Upper lobe of right lung (tissue), 1 donor: Measurements from ENCODE around the gene PIP5K1B. TPM values are rescaled to one million over a fixed set of nuclear protein-coding genes. Genes with fewer than 3 reads are reported as not detected.

Experiments used
- ATAC-seq: fragments of 200-7000 bp; cut with Tn5 transposase; one replicate; pipeline ENCODE4 v1.9.1; 2020; ENCODE audit warnings: mild to moderate bottlenecking, moderate library complexity
- DNase-seq: peaks from one replicate; pipeline ENCODE4 v3.0.0-alpha.2; 2020
- H3K27ac ChIP-seq: fragments of 200-600 bp; one replicate; pipeline ENCODE4 v1.8.0; 2022
- H3K27me3 ChIP-seq: fragments of 200-600 bp; one replicate; pipeline ENCODE4 v1.8.0; 2022; ENCODE audit warnings: mild to moderate bottlenecking
- H3K36me3 ChIP-seq: fragments of 200-600 bp; one replicate; pipeline ENCODE4 v1.8.0; 2022
- H3K4me1 ChIP-seq: fragments of 200-600 bp; one replicate; pipeline ENCODE4 v1.8.0; 2022
- H3K4me3 ChIP-seq: fragments of 200-600 bp; one replicate; pipeline ENCODE4 v1.8.0; 2022; ENCODE audit warnings: mild to moderate bottlenecking
- H3K9me3 ChIP-seq: fragments of 200-600 bp; one replicate; pipeline ENCODE4 v1.8.0; 2022
- intact Hi-C: fragments of 100-400 bp; cut with DNase I; formaldehyde crosslinking; loops from one replicate; pipeline ENCODE4 v1.11.0; 2022
- total RNA-seq: library from RNA; stranded (reverse); fragmentation: NEBNext Ultra II Directional; extraction: Animal tissue kit (Norgen Biotek cat#: 25700); gene quantifications from one replicate; pipeline ENCODE4 v1.2.1, GENCODE V29; 2021
- TF ChIP-seq, protein P1 (sequence below): fragments of 200-600 bp; IDR thresholded peaks from one replicate; pipeline ENCODE4 v1.8.0; 2022; ENCODE audit warnings: antibody characterized with exemption
- donor health status: DM: no; HTN: yes; CAD: no; lungs with severe emphysema.

Gene PIP5K1B
- total RNA-seq, 1 donor from 2014 or later, result 36.5 TPM

DNA sequence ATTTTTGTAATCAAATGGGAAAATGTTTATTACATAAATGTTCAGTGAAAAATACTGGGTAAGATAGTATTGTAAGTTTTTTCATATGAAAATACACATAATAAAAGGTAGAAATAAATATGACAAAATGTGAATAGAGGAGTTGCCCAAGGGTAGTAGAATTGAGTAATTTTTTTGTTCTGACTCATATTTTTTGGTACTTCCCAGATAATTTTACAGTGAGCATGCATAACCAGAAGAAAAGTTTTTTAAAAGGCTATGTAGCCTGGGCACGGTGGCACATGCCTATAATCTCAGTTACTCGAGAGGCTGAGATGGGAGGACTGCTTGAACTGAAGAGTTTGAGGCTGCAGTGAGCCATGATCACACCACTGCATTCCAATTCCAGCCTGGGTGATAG, 116.9 kb downstream of the PIP5K1B start:
- DNase-seq, result no peak
- Histone ChIP-seq H3K4me1 (peaks cover 3% of the 10 kb centered on the region), H3K27me3 (no peaks in the 10 kb centered on the region), H3K9me3 (no peaks in the 10 kb centered on the region), H3K36me3 (no peaks in the 10 kb centered on the region), H3K4me3 (no peak overlapping the region), H3K27ac (no peak overlapping the region)
- ATAC-seq, result no peak
- intact Hi-C loops, result no loop called here
- TF ChIP-seq, protein P1, sequence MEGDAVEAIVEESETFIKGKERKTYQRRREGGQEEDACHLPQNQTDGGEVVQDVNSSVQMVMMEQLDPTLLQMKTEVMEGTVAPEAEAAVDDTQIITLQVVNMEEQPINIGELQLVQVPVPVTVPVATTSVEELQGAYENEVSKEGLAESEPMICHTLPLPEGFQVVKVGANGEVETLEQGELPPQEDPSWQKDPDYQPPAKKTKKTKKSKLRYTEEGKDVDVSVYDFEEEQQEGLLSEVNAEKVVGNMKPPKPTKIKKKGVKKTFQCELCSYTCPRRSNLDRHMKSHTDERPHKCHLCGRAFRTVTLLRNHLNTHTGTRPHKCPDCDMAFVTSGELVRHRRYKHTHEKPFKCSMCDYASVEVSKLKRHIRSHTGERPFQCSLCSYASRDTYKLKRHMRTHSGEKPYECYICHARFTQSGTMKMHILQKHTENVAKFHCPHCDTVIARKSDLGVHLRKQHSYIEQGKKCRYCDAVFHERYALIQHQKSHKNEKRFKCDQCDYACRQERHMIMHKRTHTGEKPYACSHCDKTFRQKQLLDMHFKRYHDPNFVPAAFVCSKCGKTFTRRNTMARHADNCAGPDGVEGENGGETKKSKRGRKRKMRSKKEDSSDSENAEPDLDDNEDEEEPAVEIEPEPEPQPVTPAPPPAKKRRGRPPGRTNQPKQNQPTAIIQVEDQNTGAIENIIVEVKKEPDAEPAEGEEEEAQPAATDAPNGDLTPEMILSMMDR, result no peak

DNA sequence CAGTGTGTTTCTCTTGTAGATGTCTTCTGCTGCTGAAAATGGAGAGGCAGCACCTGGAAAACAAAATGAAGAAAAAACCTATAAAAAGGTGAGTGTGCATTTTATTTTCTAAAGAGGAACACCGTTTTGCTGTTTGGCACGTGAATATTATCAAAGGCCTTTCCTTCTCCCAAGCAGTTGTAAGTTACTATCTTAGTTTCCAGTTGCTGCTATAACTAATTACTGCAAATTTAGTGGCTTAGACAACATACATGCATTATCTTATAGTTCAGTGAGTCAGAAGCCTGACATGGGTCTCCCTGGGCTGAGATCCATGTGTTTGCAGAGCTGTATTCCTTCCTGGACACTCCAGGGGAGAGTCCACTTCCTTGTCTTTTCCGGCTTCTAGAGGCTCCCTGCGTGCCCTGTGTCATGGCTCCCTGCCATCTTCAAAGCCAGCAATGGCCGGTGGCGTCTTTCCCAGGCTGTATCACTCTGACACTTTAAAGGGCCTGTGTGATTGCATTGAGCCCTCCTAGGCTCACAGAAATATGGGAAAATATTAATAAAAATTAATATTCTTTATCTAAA, 117.6 kb downstream of the PIP5K1B start:
- ATAC-seq (peak; percentile 59), DNase-seq (no peak)
- no peak overlapping the region for H3K4me3 ChIP-seq
- no peaks in the 10 kb centered on the region for H3K9me3 ChIP-seq
- H3K27ac ChIP-seq, result no peak overlapping the region
- H3K36me3 ChIP-seq, result no peaks in the 10 kb centered on the region
- intact Hi-C loops, result no loop called here
- peaks cover 3% of the 10 kb centered on the region for H3K4me1 ChIP-seq
- no peaks in the 10 kb centered on the region for H3K27me3 ChIP-seq
- TF ChIP-seq, protein P1, result no peak

DNA sequence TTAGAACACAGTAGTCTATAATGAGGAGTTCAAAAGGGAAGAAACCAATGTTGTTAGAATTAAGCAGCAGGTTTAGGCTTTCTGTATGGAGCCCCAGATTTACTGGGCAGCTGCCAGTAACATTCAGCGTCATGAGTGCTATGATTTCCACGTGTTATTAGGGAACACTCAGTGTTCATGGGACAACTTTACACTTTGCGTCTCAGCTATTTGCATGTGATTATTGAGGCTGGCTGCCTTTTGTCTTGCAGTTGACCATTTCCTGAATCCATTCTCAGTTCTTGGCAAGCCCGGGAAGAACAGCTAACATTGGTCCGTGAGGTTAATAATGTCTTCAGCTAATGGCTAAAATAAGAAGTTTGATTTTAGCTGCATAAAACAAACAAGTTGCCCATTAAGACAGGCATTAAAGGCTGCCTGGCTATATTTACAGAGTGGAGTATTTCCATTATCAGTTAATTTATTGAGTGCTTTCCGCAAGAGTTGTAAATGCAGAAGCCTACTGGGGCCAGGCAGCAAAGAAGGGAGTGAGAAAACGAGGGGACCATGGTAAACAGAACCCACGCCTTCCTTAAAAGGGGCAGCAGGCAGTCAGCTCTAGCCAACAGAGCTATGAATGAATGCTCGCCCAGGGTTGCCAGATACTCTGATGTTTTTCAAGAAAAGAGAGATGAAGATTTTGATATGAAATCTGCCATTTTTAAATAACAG, 120.9 kb downstream of the PIP5K1B start:
- intact Hi-C loops, result no loop called here
- no peak for ATAC-seq
- TF ChIP-seq, protein P1, result no peak
- peaks cover 3% of the 10 kb centered on the region for H3K4me1 ChIP-seq
- H3K36me3 ChIP-seq, result no peaks in the 10 kb centered on the region
- no peak overlapping the region for H3K27ac ChIP-seq
- H3K4me3 ChIP-seq, result no peak overlapping the region
- no peak for DNase-seq
- H3K27me3 ChIP-seq, result no peaks in the 10 kb centered on the region
- no peaks in the 10 kb centered on the region for H3K9me3 ChIP-seq

DNA sequence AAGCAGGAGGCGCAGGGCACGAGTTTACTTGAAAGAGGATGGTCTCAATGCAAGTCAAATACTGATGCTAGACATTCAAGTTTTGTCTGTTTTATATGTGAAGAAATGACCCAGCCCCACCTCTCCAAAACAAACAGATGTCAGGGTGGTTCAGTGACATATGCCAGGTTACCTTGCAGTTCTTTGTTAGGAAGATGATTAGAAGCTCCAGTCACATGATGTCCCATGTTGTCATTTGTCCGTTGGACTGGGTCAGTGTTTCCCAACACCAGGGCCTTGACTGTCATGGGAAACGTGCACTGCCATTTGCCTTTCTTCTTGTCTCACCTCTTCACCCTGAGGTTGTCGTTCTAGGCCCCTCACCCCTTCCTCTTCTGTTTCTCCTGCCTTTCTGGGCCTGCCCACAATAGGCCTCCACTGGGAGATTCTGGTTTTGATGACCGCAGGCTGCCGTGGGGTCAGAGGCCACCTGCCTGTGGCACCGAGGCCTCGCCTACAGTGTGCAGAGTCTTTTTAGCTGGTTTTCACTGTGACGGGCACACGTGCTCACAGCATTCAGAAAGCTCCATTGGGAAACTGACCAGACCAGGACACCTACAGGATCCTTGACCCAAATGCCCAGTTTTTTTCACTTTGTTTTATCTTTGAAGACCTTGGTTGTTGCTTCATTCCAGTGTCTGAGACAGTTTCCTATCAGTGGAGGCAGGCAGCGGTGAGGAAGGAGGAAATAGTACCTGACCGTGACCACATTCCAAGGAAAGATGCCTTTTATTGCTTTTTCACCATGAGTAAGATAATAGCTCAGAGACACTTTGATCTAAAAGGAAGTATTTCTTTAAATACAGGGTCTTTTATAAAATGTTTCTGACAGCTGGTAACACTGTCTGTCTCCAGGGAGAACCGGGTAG, 123.1 kb downstream of the PIP5K1B start:
- Histone ChIP-seq H3K27me3 (no peaks in the 10 kb centered on the region), H3K27ac (no peak overlapping the region), H3K36me3 (no peaks in the 10 kb centered on the region), H3K4me1 (peaks cover under 1% of the 10 kb centered on the region), H3K9me3 (no peaks in the 10 kb centered on the region), H3K4me3 (no peak overlapping the region)
- TF ChIP-seq, protein P1, result no peak
- DNase-seq (no peak), ATAC-seq (no peak)
- intact Hi-C loops, result no loop called here

DNA sequence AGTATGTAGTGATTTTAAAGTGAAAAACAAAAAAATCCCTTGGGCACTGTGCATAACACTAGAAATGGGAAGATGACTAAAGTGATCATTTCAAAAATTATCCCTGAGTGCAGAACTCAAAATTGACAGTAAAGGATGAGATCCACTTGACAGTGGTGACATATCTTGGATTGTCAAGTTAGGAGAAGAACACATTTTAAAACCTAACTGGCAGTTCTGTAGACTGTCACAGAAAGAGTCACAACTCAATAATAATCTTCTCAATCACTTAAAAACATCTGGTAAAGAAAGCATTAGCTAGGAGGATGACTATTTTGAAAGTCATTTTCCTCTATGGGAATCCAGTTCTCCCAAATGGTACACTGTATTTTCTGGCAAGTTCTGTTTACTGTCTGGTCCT, 127.1 kb downstream of the PIP5K1B start:
- intact Hi-C loops, result no loop called here
- Histone ChIP-seq H3K27me3 (no peaks in the 10 kb centered on the region), H3K9me3 (no peaks in the 10 kb centered on the region), H3K36me3 (no peaks in the 10 kb centered on the region), H3K4me3 (no peak overlapping the region), H3K4me1 (no peaks in the 10 kb centered on the region), H3K27ac (no peak overlapping the region)
- no peak for DNase-seq
- ATAC-seq, result no peak
- TF ChIP-seq, protein P1, result no peak
